MM.1S (cell line): ENCODE results near the gene TMEM86A.

Experiments used
- DNase-seq: peaks from one replicate; pipeline ENCODE4 v3.0.0-alpha.2; 2015
- H2AFZ ChIP-seq: fragments of 300-600 bp; sonication (generic); 2 replicates; pipeline ENCODE4 v1.6.0; 2016; ENCODE audit warnings: antibody characterized with exemption, low read length
- H3F3A ChIP-seq: fragments of 300-600 bp; sonication (generic); 2 replicates; pipeline ENCODE4 v1.6.1; 2016; ENCODE audit warnings: mild to moderate bottlenecking, antibody characterized with exemption, low read length, moderate library complexity, mixed read lengths; ENCODE audit not compliant: insufficient read depth
- H3K27ac ChIP-seq: fragments of 300-600 bp; sonication (generic); 2 replicates; pipeline ENCODE4 v1.5.1; 2016; ENCODE audit warnings: mild to moderate bottlenecking, low read length
- H3K27me3 ChIP-seq: fragments of 300-600 bp; sonication (generic); replicated peaks from 2 replicates; pipeline ENCODE4 v1.6.0; 2016; ENCODE audit warnings: low read length; ENCODE audit not compliant: insufficient read depth
- H3K36me3 ChIP-seq: fragments of 300-600 bp; sonication (generic); replicated peaks from 2 replicates; pipeline ENCODE4 v1.6.1; 2016; ENCODE audit warnings: mild to moderate bottlenecking, low read length, mixed read lengths; ENCODE audit not compliant: insufficient read depth
- H3K4me1 ChIP-seq: fragments of 300-600 bp; sonication (generic); 2 replicates; pipeline ENCODE4 v1.6.1; 2016; ENCODE audit warnings: low read length, mixed read lengths
- H3K4me2 ChIP-seq: fragments of 300-600 bp; sonication (generic); 2 replicates; pipeline ENCODE4 v1.6.0; 2016; ENCODE audit warnings: low read depth, low read length
- H3K4me3 ChIP-seq: fragments of 300-600 bp; sonication (generic); 2 replicates; pipeline ENCODE4 v1.5.1; 2016; ENCODE audit warnings: low read length, mixed read lengths
- H3K79me2 ChIP-seq: fragments of 300-600 bp; sonication (generic); 2 replicates; pipeline ENCODE4 v1.6.1; 2016; ENCODE audit warnings: mixed run types, low read length, mixed read lengths
- H3K9ac ChIP-seq: fragments of 300-600 bp; sonication (generic); 2 replicates; pipeline ENCODE4 v1.6.1; 2016; ENCODE audit warnings: low read length, mixed read lengths
- H3K9me2 ChIP-seq: fragments of 300-600 bp; sonication (generic); replicated peaks from 2 replicates; pipeline ENCODE4 v1.6.1; 2016; ENCODE audit warnings: mild to moderate bottlenecking, low read length, mixed read lengths; ENCODE audit not compliant: insufficient read depth
- H3K9me3 ChIP-seq: fragments of 300-600 bp; sonication (generic); replicated peaks from 2 replicates; pipeline ENCODE4 v1.6.1; 2016; ENCODE audit warnings: mild to moderate bottlenecking, low read length, mixed read lengths; ENCODE audit not compliant: insufficient read depth
- H4K20me1 ChIP-seq: fragments of 300-600 bp; sonication (generic); 2 replicates; pipeline ENCODE4 v1.6.1; 2016; ENCODE audit warnings: mild to moderate bottlenecking, low read length, moderate library complexity, mixed read lengths; ENCODE audit not compliant: insufficient read depth
- EZH2 ChIP-seq: fragments of 300-600 bp; sonication (generic); optimal IDR thresholded peaks from 2 replicates; pipeline ENCODE3; 2017; ENCODE audit warnings: low read depth, mild to moderate bottlenecking, antibody characterized with exemption, low read length, mixed read lengths
- EZH2phosphoT487 ChIP-seq: fragments of 300-600 bp; sonication (generic); IDR thresholded peaks from 2 replicates; pipeline ENCODE4 v1.6.1; 2018; ENCODE audit warnings: antibody characterized with exemption, low read length
- TF ChIP-seq, protein P1 (sequence below): fragments of 300-600 bp; sonication (generic); IDR thresholded peaks from 2 replicates; pipeline ENCODE4 v1.5.1; 2016; ENCODE audit warnings: antibody characterized with exemption, low read length, mixed read lengths

TMEM86A gene

DNA sequence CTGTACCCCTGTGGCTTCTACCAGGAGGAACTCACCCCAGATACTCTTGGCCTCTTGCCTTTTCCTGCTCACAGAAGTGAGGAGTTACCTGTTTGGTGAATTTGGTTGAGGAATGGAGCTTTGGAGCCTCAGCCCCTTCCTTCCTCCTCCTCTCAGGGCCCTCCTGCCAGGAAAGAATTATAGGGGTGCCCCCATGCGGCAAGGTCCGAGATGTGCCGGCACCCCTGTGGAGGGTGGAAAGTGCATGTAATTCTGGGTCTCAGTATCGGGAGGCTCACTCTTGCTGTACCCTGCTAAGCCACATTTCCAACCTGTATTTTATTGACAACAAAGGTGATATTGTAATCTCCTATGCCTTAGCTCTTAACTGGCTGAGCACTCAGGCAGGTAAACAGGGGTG is 41.1 kb downstream of the TMEM86A start:
- TF ChIP-seq, protein P1, sequence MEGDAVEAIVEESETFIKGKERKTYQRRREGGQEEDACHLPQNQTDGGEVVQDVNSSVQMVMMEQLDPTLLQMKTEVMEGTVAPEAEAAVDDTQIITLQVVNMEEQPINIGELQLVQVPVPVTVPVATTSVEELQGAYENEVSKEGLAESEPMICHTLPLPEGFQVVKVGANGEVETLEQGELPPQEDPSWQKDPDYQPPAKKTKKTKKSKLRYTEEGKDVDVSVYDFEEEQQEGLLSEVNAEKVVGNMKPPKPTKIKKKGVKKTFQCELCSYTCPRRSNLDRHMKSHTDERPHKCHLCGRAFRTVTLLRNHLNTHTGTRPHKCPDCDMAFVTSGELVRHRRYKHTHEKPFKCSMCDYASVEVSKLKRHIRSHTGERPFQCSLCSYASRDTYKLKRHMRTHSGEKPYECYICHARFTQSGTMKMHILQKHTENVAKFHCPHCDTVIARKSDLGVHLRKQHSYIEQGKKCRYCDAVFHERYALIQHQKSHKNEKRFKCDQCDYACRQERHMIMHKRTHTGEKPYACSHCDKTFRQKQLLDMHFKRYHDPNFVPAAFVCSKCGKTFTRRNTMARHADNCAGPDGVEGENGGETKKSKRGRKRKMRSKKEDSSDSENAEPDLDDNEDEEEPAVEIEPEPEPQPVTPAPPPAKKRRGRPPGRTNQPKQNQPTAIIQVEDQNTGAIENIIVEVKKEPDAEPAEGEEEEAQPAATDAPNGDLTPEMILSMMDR = no peak
- TF ChIP-seq EZH2 (no peak), EZH2phosphoT487 (no peak)
- Histone ChIP-seq H3K9me2 (no peaks in the 10 kb centered on the region), H4K20me1 (no peaks in the 10 kb centered on the region), H3K27me3 (no peaks in the 10 kb centered on the region), H3K9ac (no peak overlapping the region), H3K4me3 (no peak overlapping the region), H3K4me2 (no peak overlapping the region), H3K27ac (no peak overlapping the region), H3K79me2 (no peaks in the 10 kb centered on the region), H3F3A (no peaks in the 10 kb centered on the region), H2AFZ (no peak overlapping the region), H3K36me3 (no peaks in the 10 kb centered on the region), H3K4me1 (peaks cover 8% of the 10 kb centered on the region; the same call in 1 of the 2 replicates), H3K9me3 (no peaks in the 10 kb centered on the region)
- DNase-seq = no peak

DNA sequence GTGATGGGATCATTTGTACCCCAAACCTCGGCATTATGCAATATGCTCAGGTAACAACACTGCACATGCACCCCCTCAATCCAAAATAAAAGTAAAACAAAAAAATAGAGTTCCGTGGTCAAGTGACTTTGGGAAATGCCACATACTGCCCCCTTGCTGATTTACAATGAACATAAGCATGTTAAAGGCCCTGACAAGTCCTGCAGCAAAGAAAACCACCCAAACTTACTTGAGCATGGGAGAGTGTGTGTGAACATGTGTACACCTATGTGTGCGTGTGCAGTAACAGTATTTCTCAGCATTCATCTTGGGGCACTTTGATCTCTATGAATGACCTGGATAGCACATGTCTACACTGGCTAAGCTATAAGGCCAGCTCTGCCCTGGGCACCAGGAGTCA is 43.2 kb downstream of the TMEM86A start:
- H3K4me1 ChIP-seq = peaks cover 8% of the 10 kb centered on the region; the same call in 1 of the 2 replicates
- H3K27me3 ChIP-seq = no peaks in the 10 kb centered on the region
- H3K79me2 ChIP-seq = no peaks in the 10 kb centered on the region
- no peaks in the 10 kb centered on the region for H3K9me3 ChIP-seq
- H3K9me2 ChIP-seq = no peaks in the 10 kb centered on the region
- H3K4me3 ChIP-seq = no peak overlapping the region
- no peak for TF ChIP-seq EZH2phosphoT487
- TF ChIP-seq, protein P1 = peak; percentile 14; the same call in 1 of the 2 replicates
- H3K4me2 ChIP-seq = no peak overlapping the region
- H3K27ac ChIP-seq = no peak overlapping the region
- no peak for DNase-seq
- H3K36me3 ChIP-seq = no peaks in the 10 kb centered on the region
- no peak overlapping the region for H2AFZ ChIP-seq
- H4K20me1 ChIP-seq = no peaks in the 10 kb centered on the region
- no peak overlapping the region for H3K9ac ChIP-seq
- H3F3A ChIP-seq = no peaks in the 10 kb centered on the region

DNA sequence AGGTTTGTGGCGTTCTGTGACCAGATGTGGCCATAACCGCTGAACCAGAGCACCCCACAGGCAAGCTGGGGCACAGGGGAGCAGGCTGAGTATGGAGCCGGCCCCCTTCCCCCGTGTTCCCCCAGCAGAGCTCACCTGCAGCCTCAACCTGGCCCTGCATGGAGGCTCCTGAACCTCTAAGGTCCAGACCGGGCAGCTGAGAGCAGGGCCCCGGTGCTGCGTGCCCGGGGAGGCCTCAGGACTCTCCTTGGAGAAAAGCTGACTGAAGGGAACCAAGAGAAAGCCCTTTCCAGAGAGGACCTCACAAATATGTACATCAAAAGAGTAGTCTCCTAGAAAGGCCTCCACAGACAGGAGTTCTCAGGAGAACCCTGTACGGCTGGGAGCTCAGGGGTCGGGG is 44.8 kb downstream of the TMEM86A start:
- Histone ChIP-seq H3K27ac (no peak overlapping the region), H3K79me2 (no peaks in the 10 kb centered on the region), H4K20me1 (no peaks in the 10 kb centered on the region), H3K9ac (no peak overlapping the region), H3K27me3 (no peaks in the 10 kb centered on the region), H2AFZ (no peak overlapping the region), H3K9me2 (no peaks in the 10 kb centered on the region), H3K9me3 (no peaks in the 10 kb centered on the region), H3K36me3 (no peaks in the 10 kb centered on the region), H3K4me2 (no peak overlapping the region), H3K4me1 (no peaks in the 10 kb centered on the region), H3F3A (no peaks in the 10 kb centered on the region), H3K4me3 (no peak overlapping the region)
- TF ChIP-seq EZH2 (no peak), EZH2phosphoT487 (no peak)
- TF ChIP-seq, protein P1 = no peak
- no peak for DNase-seq
